Right lobe of liver (tissue), 6 donors: ENCODE data around the gene SNX9. TPM values are rescaled to one million over a fixed set of nuclear protein-coding genes. Genes with fewer than 3 reads are reported as not detected.
A peak's percentile ranks its signal among the peaks of the same experiment; 100 is the strongest.

Experiments used
- ATAC-seq, 4 donors: fragments of 200-7000 bp; cut with Tn5 transposase; one replicate each; pipeline ENCODE4 v1.9.1; 2020; ENCODE audit warnings: mild to moderate bottlenecking in 4 of 4, moderate library complexity in 4 of 4
- DNase-seq, 3 donors: peaks; one replicate each; pipeline ENCODE4 v3.0.0-alpha.2; 2020
- H3K27ac ChIP-seq, 3 donors: fragments of 200-600 bp; one replicate each; pipeline ENCODE4 v1.8.0; 2022
- H3K27me3 ChIP-seq, 2 donors: fragments of 200-600 bp; one replicate each; pipeline ENCODE4 v1.8.0; 2022
- H3K36me3 ChIP-seq, 4 donors: fragments of 200-600 bp; sonication (generic) in 1 of 4; one replicate each; pipeline versions ENCODE4 v1.5.1 to v1.8.0; 2017 to 2022; ENCODE audit warnings: control low read depth in 1 of 4
- H3K4me1 ChIP-seq, 4 donors: fragments of 200-600 bp; sonication (generic) in 1 of 4; one replicate each; pipeline versions ENCODE4 v1.5.1 to v1.8.0; 2017 to 2022; ENCODE audit warnings: control low read depth in 1 of 4
- H3K4me3 ChIP-seq, 3 donors: fragments of 200-600 bp; one replicate each; pipeline ENCODE4 v1.8.0; 2022
- H3K9me3 ChIP-seq, 4 donors: fragments of 200-600 bp; sonication (generic) in 1 of 4; one replicate each; pipeline versions ENCODE4 v1.5.1 to v1.8.0; 2017 to 2022; ENCODE audit warnings: control low read depth in 1 of 4
- CTCF ChIP-seq, 4 donors: fragments of 200-600 bp in 3 of 4; fragments of 450-650 bp in 1 of 4; IDR thresholded peaks; one replicate each; pipeline versions ENCODE4 v1.5.1 to v1.8.0; 2016 to 2022; ENCODE audit warnings: antibody characterized with exemption in 4 of 4, mild to moderate bottlenecking in 2 of 4
- POLR2A ChIP-seq: fragments of 450-650 bp; IDR thresholded peaks from one replicate; pipeline ENCODE4 v1.6.1; 2017; ENCODE audit warnings: antibody characterized with exemption, mild to moderate bottlenecking
- WGBS: methylation state at CpG from one replicate; pipeline ENCODE4 v1.1.6; 2018; ENCODE audit warnings: low coverage, low lambda C conversion rate; ENCODE audit not compliant: insufficient coverage; ENCODE audit errors: missing lambda C conversion rate; 5-methylcytosine and 5-hydroxymethylcytosine counted together
- intact Hi-C, 2 donors: fragments of 100-400 bp; cut with DNase I; formaldehyde crosslinking; loops; one replicate each; pipeline versions ENCODE4 v1.11.2 to v1.14.1; 2022
- total RNA-seq, 6 experiments: library from RNA; depleted of rRNA in 2 of 6; stranded (reverse); fragments of >200 nt in 2 of 6; fragmentation: NEBNext Ultra II Directional in 3 of 6; extraction: Animal tissue kit (Norgen Biotek cat#: 25700) in 3 of 6; gene quantifications; one replicate each; pipeline versions ENCODE4 v1.1.0 to v1.2.4, GENCODE V29; 2016 to 2023
- donor health status: DM: no; HTN: yes; CAD: no.
- donor health status: DM: no; HTN: no; CAD: no.
- donor health status: DM: no; HTN: no; CAD: no.
- donor health status: DM: no; HTN: yes; CAD: no.
- donor health status: DM: no; HTN: yes; CAD: no.

Gene SNX9
- total RNA-seq, 6 experiments from 2014 or later = 24.6 to 38.0 (median 29.3) TPM

GRCh38 chr6:157921685-157922367 lies 98.8 kb downstream of the SNX9 start:
- H3K4me3 ChIP-seq = no peak overlapping the region
- DNase-seq (no peak), ATAC-seq (no peak)
- peaks cover 0 to 50% (median 7%) of the 10 kb centered on the region in 4 donors for H3K36me3 ChIP-seq
- no peaks in the 10 kb centered on the region for H3K4me1 ChIP-seq
- H3K9me3 ChIP-seq = no peaks in the 10 kb centered on the region
- intact Hi-C loops = no loop called here
- no peak overlapping the region for H3K27ac ChIP-seq
- TF ChIP-seq CTCF (IDR thresholded peaks at IDR 0.05) = no peak
- 90% methylated on average over 2 of the region's 4 CpGs for WGBS
- H3K27me3 ChIP-seq = no peaks in the 10 kb centered on the region

DNA sequence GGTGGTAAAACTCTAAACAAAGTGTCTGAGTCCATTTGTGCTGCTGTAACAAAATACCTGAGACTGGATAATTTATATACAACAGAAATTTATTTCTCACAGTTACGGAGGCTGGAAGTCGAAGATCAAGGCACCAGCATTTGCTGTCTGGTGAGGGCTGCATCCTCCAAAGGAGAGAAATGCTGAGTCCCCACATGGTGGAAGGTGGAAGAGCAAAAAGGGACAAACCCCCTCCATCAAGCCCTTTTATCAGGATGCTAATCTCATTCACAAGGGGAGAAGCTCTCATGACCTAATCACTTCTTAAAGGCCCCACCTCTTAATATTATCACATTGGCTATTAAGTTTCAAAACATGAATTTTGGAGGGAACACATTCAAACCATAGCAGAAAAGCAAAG lies 102.7 kb downstream of the SNX9 start:
- 80% methylated on average over 1 of the region's 2 CpGs for WGBS
- Histone ChIP-seq H3K27me3 (no peaks in the 10 kb centered on the region), H3K36me3 (peaks cover 0 to 76% (median 13%) of the 10 kb centered on the region in 4 donors), H3K4me3 (no peak overlapping the region), H3K27ac (no peak overlapping the region), H3K9me3 (no peaks in the 10 kb centered on the region), H3K4me1 (no peaks in the 10 kb centered on the region)
- no peak for ATAC-seq
- no peak for TF ChIP-seq CTCF (IDR thresholded peaks at IDR 0.05)
- no peak for TF ChIP-seq POLR2A
- intact Hi-C loops = no loop called here
- no peak for DNase-seq

GRCh38 chr6:157927011-157927410 lies 104.0 kb downstream of the SNX9 start:
- WGBS = 88% methylated on average over 6 of the region's 7 CpGs
- intact Hi-C loops = no loop called here
- peaks cover 0 to 77% (median 7%) of the 10 kb centered on the region in 4 donors for H3K36me3 ChIP-seq

DNA sequence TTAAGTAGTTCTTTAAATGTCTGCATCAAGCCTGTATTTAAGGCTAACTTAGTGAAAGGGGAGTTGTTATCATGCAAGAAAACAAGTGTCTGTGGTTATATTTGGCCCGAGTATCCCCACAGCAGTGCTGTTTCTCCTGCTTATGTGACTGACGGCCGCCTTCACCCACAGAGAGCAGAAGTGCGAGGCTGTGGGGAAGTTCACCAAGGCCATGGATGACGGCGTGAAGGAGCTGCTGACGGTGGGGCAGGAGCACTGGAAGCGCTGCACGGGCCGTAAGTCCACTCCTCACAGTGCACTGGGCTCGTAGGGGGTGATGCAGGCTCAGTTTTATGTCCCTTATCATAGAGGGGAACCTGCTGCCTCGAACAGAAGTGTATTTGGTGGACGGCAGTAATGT lies 105.4 kb downstream of the SNX9 start:
- Histone ChIP-seq H3K4me1 (no peaks in the 10 kb centered on the region), H3K4me3 (no peak overlapping the region), H3K9me3 (no peaks in the 10 kb centered on the region), H3K36me3 (peaks cover 0 to 80% (median 11%) of the 10 kb centered on the region in 4 donors), H3K27ac (no peak overlapping the region), H3K27me3 (no peaks in the 10 kb centered on the region)
- TF ChIP-seq CTCF (IDR thresholded peaks at IDR 0.05) (no peak), POLR2A (no peak)
- DNase-seq = peak in 1 of 3 donors; percentile 31
- peak in 3 of 4 donors; percentile 45 to 56 (median 54) for ATAC-seq
- intact Hi-C loops = no loop called here
- 84% methylated on average over 4 of the region's 13 CpGs for WGBS

More at GRCh38 chr6:157927011-157927410, 104.0 kb downstream of the SNX9 start:
- H3K4me1 ChIP-seq = no peaks in the 10 kb centered on the region
- H3K4me3 ChIP-seq = no peak overlapping the region
- no peaks in the 10 kb centered on the region for H3K9me3 ChIP-seq
- no peaks in the 10 kb centered on the region for H3K27me3 ChIP-seq
- TF ChIP-seq CTCF (IDR thresholded peaks at IDR 0.05) = no peak
- TF ChIP-seq POLR2A = no peak
- ATAC-seq (no peak), DNase-seq (no peak)
- no peak overlapping the region for H3K27ac ChIP-seq
